ENCODE measurements around the gene DOCK9. TPM values are rescaled to one million over a fixed set of nuclear protein-coding genes. Genes with fewer than 3 reads are reported as not detected.

Gene DOCK9
- total and polyA plus RNA-seq, 2 experiments from 2014 or later = 8.5 to 57.7 TPM

GRCh38 chr13:99007414-99007986 is 29.6 kb upstream of the DOCK9 start (continued):
- TF ChIP-seq, protein P1, sequence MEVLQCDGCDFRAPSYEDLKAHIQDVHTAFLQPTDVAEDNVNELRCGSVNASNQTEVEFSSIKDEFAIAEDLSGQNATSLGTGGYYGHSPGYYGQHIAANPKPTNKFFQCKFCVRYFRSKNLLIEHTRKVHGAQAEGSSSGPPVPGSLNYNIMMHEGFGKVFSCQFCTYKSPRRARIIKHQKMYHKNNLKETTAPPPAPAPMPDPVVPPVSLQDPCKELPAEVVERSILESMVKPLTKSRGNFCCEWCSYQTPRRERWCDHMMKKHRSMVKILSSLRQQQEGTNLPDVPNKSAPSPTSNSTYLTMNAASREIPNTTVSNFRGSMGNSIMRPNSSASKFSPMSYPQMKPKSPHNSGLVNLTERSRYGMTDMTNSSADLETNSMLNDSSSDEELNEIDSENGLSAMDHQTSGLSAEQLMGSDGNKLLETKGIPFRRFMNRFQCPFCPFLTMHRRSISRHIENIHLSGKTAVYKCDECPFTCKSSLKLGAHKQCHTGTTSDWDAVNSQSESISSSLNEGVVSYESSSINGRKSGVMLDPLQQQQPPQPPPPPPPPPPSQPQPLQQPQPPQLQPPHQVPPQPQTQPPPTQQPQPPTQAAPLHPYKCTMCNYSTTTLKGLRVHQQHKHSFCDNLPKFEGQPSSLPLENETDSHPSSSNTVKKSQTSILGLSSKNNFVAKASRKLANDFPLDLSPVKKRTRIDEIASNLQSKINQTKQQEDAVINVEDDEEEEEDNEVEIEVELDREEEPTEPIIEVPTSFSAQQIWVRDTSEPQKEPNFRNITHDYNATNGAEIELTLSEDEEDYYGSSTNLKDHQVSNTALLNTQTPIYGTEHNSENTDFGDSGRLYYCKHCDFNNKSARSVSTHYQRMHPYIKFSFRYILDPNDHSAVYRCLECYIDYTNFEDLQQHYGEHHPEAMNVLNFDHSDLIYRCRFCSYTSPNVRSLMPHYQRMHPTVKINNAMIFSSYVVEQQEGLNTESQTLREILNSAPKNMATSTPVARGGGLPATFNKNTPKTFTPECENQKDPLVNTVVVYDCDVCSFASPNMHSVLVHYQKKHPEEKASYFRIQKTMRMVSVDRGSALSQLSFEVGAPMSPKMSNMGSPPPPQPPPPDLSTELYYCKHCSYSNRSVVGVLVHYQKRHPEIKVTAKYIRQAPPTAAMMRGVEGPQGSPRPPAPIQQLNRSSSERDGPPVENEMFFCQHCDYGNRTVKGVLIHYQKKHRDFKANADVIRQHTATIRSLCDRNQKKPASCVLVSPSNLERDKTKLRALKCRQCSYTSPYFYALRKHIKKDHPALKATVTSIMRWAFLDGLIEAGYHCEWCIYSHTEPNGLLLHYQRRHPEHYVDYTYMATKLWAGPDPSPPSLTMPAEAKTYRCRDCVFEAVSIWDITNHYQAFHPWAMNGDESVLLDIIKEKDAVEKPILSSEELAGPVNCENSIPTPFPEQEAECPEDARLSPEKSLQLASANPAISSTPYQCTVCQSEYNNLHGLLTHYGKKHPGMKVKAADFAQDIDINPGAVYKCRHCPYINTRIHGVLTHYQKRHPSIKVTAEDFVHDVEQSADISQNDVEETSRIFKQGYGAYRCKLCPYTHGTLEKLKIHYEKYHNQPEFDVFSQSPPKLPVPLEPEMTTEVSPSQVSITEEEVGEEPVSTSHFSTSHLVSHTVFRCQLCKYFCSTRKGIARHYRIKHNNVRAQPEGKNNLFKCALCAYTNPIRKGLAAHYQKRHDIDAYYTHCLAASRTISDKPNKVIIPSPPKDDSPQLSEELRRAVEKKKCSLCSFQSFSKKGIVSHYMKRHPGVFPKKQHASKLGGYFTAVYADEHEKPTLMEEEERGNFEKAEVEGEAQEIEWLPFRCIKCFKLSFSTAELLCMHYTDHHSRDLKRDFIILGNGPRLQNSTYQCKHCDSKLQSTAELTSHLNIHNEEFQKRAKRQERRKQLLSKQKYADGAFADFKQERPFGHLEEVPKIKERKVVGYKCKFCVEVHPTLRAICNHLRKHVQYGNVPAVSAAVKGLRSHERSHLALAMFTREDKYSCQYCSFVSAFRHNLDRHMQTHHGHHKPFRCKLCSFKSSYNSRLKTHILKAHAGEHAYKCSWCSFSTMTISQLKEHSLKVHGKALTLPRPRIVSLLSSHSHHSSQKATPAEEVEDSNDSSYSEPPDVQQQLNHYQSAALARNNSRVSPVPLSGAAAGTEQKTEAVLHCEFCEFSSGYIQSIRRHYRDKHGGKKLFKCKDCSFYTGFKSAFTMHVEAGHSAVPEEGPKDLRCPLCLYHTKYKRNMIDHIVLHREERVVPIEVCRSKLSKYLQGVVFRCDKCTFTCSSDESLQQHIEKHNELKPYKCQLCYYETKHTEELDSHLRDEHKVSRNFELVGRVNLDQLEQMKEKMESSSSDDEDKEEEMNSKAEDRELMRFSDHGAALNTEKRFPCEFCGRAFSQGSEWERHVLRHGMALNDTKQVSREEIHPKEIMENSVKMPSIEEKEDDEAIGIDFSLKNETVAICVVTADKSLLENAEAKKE (CRISPR knock-in tag; IDR thresholded peaks at IDR 0.05) = no peak
- TF ChIP-seq, protein P2, sequence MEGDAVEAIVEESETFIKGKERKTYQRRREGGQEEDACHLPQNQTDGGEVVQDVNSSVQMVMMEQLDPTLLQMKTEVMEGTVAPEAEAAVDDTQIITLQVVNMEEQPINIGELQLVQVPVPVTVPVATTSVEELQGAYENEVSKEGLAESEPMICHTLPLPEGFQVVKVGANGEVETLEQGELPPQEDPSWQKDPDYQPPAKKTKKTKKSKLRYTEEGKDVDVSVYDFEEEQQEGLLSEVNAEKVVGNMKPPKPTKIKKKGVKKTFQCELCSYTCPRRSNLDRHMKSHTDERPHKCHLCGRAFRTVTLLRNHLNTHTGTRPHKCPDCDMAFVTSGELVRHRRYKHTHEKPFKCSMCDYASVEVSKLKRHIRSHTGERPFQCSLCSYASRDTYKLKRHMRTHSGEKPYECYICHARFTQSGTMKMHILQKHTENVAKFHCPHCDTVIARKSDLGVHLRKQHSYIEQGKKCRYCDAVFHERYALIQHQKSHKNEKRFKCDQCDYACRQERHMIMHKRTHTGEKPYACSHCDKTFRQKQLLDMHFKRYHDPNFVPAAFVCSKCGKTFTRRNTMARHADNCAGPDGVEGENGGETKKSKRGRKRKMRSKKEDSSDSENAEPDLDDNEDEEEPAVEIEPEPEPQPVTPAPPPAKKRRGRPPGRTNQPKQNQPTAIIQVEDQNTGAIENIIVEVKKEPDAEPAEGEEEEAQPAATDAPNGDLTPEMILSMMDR (conservative IDR thresholded peaks at IDR 0.05; ENCODE audit: low read depth in 2 of 2) = no peak
- no peak for TF ChIP-seq STAT1 (IDR thresholded peaks at IDR 0.05; ENCODE audit: unreplicated experiment)
- TF ChIP-seq ZNF331 (CRISPR knock-in tag; IDR thresholded peaks at IDR 0.05; ENCODE audit: low read depth) = no peak
- no peak for TF ChIP-seq JUNB (IDR thresholded peaks at IDR 0.05; ENCODE audit: unreplicated experiment)
- TF ChIP-seq ETS1 (IDR thresholded peaks at IDR 0.05) = no peak
- TF ChIP-seq NANOG (IDR thresholded peaks at IDR 0.05; ENCODE audit: borderline replicate concordance) = no peak
- no peak for TF ChIP-seq CREB1 (CRISPR knock-in tag; IDR thresholded peaks at IDR 0.05; ENCODE audit: low read depth)
